Measurements from ENCODE around the gene AFF4.
"Not testable (repeated sequence)": the region's sequence is repeated elsewhere in the genome, so short reads cannot be mapped to it uniquely, and the experiment has no call there.

The AFF4 gene

GRCh38 chr5:132956166-132956799, 7.2 kb downstream of the AFF4 start:
- H2AFZ ChIP-seq (ENCODE audit: low read depth, low read length) = not testable (repeated sequence)

GRCh38 chr5:132953710-132954109, 9.7 kb downstream of the AFF4 start:
- Histone ChIP-seq H4K20me1 (ENCODE audit: insufficient read depth, low read length) (peaks cover 20% of the 10 kb centered on the region), H3K27ac (ENCODE audit: low read length) (no peak overlapping the region), H2AFZ (ENCODE audit: low read depth, low read length) (no peak overlapping the region), H3K79me2 (ENCODE audit: low read length) (peaks cover 68% of the 10 kb centered on the region), H3K4me3 (ENCODE audit: low read length) (no peak overlapping the region), H3K36me3 (replicated peaks; ENCODE audit: low read depth, low read length) (no peaks in the 10 kb centered on the region), H3K27me3 (ENCODE audit: low read depth, low read length) (no peaks in the 10 kb centered on the region), H3K4me1 (ENCODE audit: low read length) (no peaks in the 10 kb centered on the region), H3K9me3 (ENCODE audit: insufficient read depth, low read length) (no peaks in the 10 kb centered on the region), H3K9ac (ENCODE audit: low read length) (no peak overlapping the region), H3K4me2 (ENCODE audit: low read length) (no peak overlapping the region)
- TF ChIP-seq EZH2phosphoT487 (IDR thresholded peaks at IDR 0.05; ENCODE audit: low read depth) (no peak), CTCF (IDR thresholded peaks at IDR 0.05; ENCODE audit: low read depth, low read length) (no peak)

More at GRCh38 chr5:132956166-132956799, 7.2 kb downstream of the AFF4 start:
- H3K79me2 ChIP-seq (ENCODE audit: low read length) = peaks cover 82% of the 10 kb centered on the region
- H3K4me1 ChIP-seq (ENCODE audit: low read length); H3K9me3 ChIP-seq (ENCODE audit: insufficient read depth, low read length); H3K4me2 ChIP-seq (ENCODE audit: low read length); H3K9ac ChIP-seq (ENCODE audit: low read length); H3K4me3 ChIP-seq (ENCODE audit: low read length); H3K27me3 ChIP-seq (ENCODE audit: low read depth, low read length); H3K27ac ChIP-seq (ENCODE audit: low read length); H3K36me3 ChIP-seq (replicated peaks; ENCODE audit: low read depth, low read length): not testable (repeated sequence)
- peaks cover 28% of the 10 kb centered on the region for H4K20me1 ChIP-seq (ENCODE audit: insufficient read depth, low read length)

GRCh38 chr5:132952829-132953228, 10.6 kb downstream of the AFF4 start:
- H2AFZ ChIP-seq (ENCODE audit: low read depth, low read length) = no peak overlapping the region
- H4K20me1 ChIP-seq (ENCODE audit: insufficient read depth, low read length) = peaks cover 25% of the 10 kb centered on the region
- no peak overlapping the region for H3K4me2 ChIP-seq (ENCODE audit: low read length)
- peaks cover 64% of the 10 kb centered on the region for H3K79me2 ChIP-seq (ENCODE audit: low read length)
- no peak overlapping the region for H3K27ac ChIP-seq (ENCODE audit: low read length)
- no peaks in the 10 kb centered on the region for H3K4me1 ChIP-seq (ENCODE audit: low read length)
- no peak overlapping the region for H3K4me3 ChIP-seq (ENCODE audit: low read length)
- H3K27me3 ChIP-seq (ENCODE audit: low read depth, low read length) = no peaks in the 10 kb centered on the region
- H3K36me3 ChIP-seq (replicated peaks; ENCODE audit: low read depth, low read length) = no peaks in the 10 kb centered on the region
- TF ChIP-seq CTCF (IDR thresholded peaks at IDR 0.05; ENCODE audit: low read depth, low read length) = no peak
- no peak for TF ChIP-seq EZH2phosphoT487 (IDR thresholded peaks at IDR 0.05; ENCODE audit: low read depth)
- H3K9ac ChIP-seq (ENCODE audit: low read length) = no peak overlapping the region
- no peaks in the 10 kb centered on the region for H3K9me3 ChIP-seq (ENCODE audit: insufficient read depth, low read length)

- Histone ChIP-seq H3K27me3 (ENCODE audit: low read depth, low read length) (no peaks in the 10 kb centered on the region), H3K36me3 (replicated peaks; ENCODE audit: low read depth, low read length) (no peaks in the 10 kb centered on the region), H4K20me1 (ENCODE audit: insufficient read depth, low read length) (peaks cover 32% of the 10 kb centered on the region), H3K4me3 (ENCODE audit: low read length) (no peak overlapping the region), H3K9me3 (ENCODE audit: insufficient read depth, low read length) (no peaks in the 10 kb centered on the region), H3K4me2 (ENCODE audit: low read length) (no peak overlapping the region), H3K79me2 (ENCODE audit: low read length) (peaks cover 63% of the 10 kb centered on the region), H3K4me1 (ENCODE audit: low read length) (no peaks in the 10 kb centered on the region), H3K27ac (ENCODE audit: low read length) (no peak overlapping the region), H2AFZ (ENCODE audit: low read depth, low read length) (no peak overlapping the region), H3K9ac (ENCODE audit: low read length) (no peak overlapping the region)
- no peak for TF ChIP-seq EZH2phosphoT487 (IDR thresholded peaks at IDR 0.05; ENCODE audit: low read depth)
- no peak for TF ChIP-seq CTCF (IDR thresholded peaks at IDR 0.05; ENCODE audit: low read depth, low read length)
Measured at GRCh38 chr5:132951897-132952296, 11.5 kb downstream of the AFF4 start.
